WI38 (cell line): Measurements from ENCODE around the gene SLIT2.

Experiments used
- H3K4me3 ChIP-seq: 2 replicates; pipeline ENCODE4 v1.5.1; 2011; ENCODE audit warnings: low read depth, mild to moderate bottlenecking, control low read depth, low read length
- CTCF ChIP-seq: IDR thresholded peaks from 2 replicates; pipeline ENCODE4 v1.5.1; 2012; ENCODE audit warnings: low read depth, mild to moderate bottlenecking, control low read depth, low read length

SLIT2 gene

GRCh38 chr4:20298986-20299385 is 47.3 kb downstream of the SLIT2 start:
- no peak for TF ChIP-seq CTCF
- no peak overlapping the region for H3K4me3 ChIP-seq

- TF ChIP-seq CTCF, result 0 out of 2 replicates have a peak, but pooled peaks have one; percentile 26
- H3K4me3 ChIP-seq, result no peak overlapping the region
Measured at GRCh38 chr4:20299515-20299914, 47.8 kb downstream of the SLIT2 start.

- H3K4me3 ChIP-seq, result no peak overlapping the region
- TF ChIP-seq CTCF, result no peak
Measured at GRCh38 chr4:20301161-20301560, 49.5 kb downstream of the SLIT2 start.
